Measurements from ENCODE around the gene ATG2A. TPM values are rescaled to one million over a fixed set of nuclear protein-coding genes. Genes with fewer than 3 reads are reported as not detected.

ATG2A gene
- total and polyA plus RNA-seq, 10 donors: 14.3 to 57.3 (median 34.0) TPM

GRCh38 chr11:64885367-64886286 lies 31.4 kb downstream of the ATG2A start:
- intact Hi-C loops (cut with DNase I; ENCODE audit: low total_unique reads): no loop called here
- no peaks in the 10 kb centered on the region for H3K36me3 ChIP-seq
- peaks cover 19 to 81% (median 37%) of the 10 kb centered on the region in 6 donors for H3K4me1 ChIP-seq
- TF ChIP-seq, protein P1, sequence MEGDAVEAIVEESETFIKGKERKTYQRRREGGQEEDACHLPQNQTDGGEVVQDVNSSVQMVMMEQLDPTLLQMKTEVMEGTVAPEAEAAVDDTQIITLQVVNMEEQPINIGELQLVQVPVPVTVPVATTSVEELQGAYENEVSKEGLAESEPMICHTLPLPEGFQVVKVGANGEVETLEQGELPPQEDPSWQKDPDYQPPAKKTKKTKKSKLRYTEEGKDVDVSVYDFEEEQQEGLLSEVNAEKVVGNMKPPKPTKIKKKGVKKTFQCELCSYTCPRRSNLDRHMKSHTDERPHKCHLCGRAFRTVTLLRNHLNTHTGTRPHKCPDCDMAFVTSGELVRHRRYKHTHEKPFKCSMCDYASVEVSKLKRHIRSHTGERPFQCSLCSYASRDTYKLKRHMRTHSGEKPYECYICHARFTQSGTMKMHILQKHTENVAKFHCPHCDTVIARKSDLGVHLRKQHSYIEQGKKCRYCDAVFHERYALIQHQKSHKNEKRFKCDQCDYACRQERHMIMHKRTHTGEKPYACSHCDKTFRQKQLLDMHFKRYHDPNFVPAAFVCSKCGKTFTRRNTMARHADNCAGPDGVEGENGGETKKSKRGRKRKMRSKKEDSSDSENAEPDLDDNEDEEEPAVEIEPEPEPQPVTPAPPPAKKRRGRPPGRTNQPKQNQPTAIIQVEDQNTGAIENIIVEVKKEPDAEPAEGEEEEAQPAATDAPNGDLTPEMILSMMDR (IDR thresholded peaks at IDR 0.05 in 8 of 11, conservative IDR thresholded peaks at IDR 0.05 in 3 of 11): no peak
- peak in 1 of 3 donors; percentile 23 for TF ChIP-seq POLR2AphosphoS5 (IDR thresholded peaks at IDR 0.05)
- no peak for TF ChIP-seq POLR2A (IDR thresholded peaks at IDR 0.05)
- H3K9me3 ChIP-seq: no peaks in the 10 kb centered on the region
- no peaks in the 10 kb centered on the region for H3K27me3 ChIP-seq (replicated peaks in 1 of 7)
- DNase-seq: peak; percentile 73
- peak overlapping the region; percentile 36 to 98 (median 79) for H3K27ac ChIP-seq
- 62 to 77% (median 69%) methylated on average over 15 of the region's 15 CpGs for WGBS, 5 donors
- H3K4me3 ChIP-seq: peak overlapping the region in 1 of 8 donors; percentile 48

GRCh38 chr11:64884019-64884418 lies 33.0 kb downstream of the ATG2A start:
- DNase-seq: peak; percentile 69
- intact Hi-C loops (cut with DNase I; ENCODE audit: low total_unique reads): no loop called here
- H3K4me1 ChIP-seq: peaks cover 33 to 92% (median 53%) of the 10 kb centered on the region in 6 donors
- H3K4me3 ChIP-seq: no peak overlapping the region
- H3K27ac ChIP-seq: peak overlapping the region in 2 of 8 donors; percentile 17 to 98
- no peak for TF ChIP-seq POLR2A (IDR thresholded peaks at IDR 0.05)
- TF ChIP-seq POLR2AphosphoS5 (IDR thresholded peaks at IDR 0.05): no peak
- TF ChIP-seq, protein P1 (IDR thresholded peaks at IDR 0.05 in 8 of 11, conservative IDR thresholded peaks at IDR 0.05 in 3 of 11): no peak
- no peaks in the 10 kb centered on the region for H3K27me3 ChIP-seq (replicated peaks in 1 of 7)
- no peaks in the 10 kb centered on the region for H3K9me3 ChIP-seq
- H3K36me3 ChIP-seq: no peaks in the 10 kb centered on the region
- WGBS, 5 donors: 89 to 99% (median 95%) methylated on average over 6 to 8 of the region's 8 CpGs

DNA sequence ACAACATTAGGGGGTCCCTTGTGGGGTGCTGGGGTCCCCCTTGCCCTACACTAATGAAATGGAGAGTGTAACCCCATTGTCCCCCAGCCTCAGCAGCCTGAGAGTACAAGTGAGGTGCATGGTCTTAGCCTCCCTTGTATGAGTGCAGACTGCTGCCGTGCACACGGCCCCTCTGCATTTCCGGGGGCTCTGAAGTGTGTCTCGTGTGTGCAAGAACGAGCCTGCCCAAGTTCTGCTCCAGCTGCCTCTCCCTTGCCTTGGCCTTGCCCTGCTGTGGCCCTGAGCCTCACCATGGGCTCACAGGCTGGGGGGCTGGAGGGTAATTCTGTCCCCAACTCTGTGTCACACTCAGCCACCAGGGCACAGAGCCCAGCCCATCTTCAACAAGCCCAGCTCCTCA lies 33.4 kb downstream of the ATG2A start:
- peaks cover 33 to 90% (median 52%) of the 10 kb centered on the region in 6 donors for H3K4me1 ChIP-seq
- DNase-seq: peak; percentile 71
- TF ChIP-seq POLR2AphosphoS5 (IDR thresholded peaks at IDR 0.05) (no peak), POLR2A (IDR thresholded peaks at IDR 0.05) (no peak)
- TF ChIP-seq, protein P1 (IDR thresholded peaks at IDR 0.05 in 8 of 11, conservative IDR thresholded peaks at IDR 0.05 in 3 of 11): no peak
- no peak overlapping the region for H3K4me3 ChIP-seq
- WGBS, 5 donors: 80 to 83% (median 81%) methylated on average over 5 of the region's 5 CpGs; no CpG with 5 or more reads in 2 of the 5 donors
- H3K36me3 ChIP-seq: no peaks in the 10 kb centered on the region
- peak overlapping the region in 2 of 8 donors; percentile 36 to 98 for H3K27ac ChIP-seq
- no peaks in the 10 kb centered on the region for H3K27me3 ChIP-seq (replicated peaks in 1 of 7)
- H3K9me3 ChIP-seq: no peaks in the 10 kb centered on the region
- intact Hi-C loops (cut with DNase I; ENCODE audit: low total_unique reads): no loop called here

DNA sequence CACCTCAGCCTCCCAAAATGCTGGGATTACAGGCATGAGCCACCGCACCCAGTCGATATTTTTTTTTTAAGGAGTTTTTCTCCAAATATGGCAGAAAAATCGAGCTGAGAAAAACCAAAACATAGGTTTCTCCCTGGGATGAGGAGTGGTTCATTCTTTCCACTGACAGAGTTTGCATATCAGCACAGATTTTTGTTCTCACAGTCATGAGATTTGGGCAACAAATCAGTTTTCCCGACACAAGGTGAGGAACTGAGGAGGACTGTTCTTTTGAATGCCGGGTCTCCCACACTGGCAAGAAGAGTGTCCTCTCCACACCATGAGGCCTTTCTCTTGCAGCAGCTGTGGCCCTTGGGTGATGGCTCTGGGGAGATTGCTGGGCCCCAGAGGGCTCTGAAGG lies 34.8 kb downstream of the ATG2A start:
- Histone ChIP-seq H3K9me3 (no peaks in the 10 kb centered on the region), H3K27ac (peak overlapping the region in 4 of 8 donors; percentile 10 to 98 (median 96)), H3K4me3 (no peak overlapping the region), H3K27me3 (replicated peaks in 1 of 7) (no peaks in the 10 kb centered on the region), H3K36me3 (no peaks in the 10 kb centered on the region), H3K4me1 (peaks cover 23 to 85% (median 44%) of the 10 kb centered on the region in 6 donors)
- WGBS, 5 donors: 87 to 90% (median 88%) methylated on average over 4 to 5 of the region's 5 CpGs
- TF ChIP-seq POLR2AphosphoS5 (IDR thresholded peaks at IDR 0.05) (no peak), POLR2A (IDR thresholded peaks at IDR 0.05) (no peak)
- TF ChIP-seq, protein P1 (IDR thresholded peaks at IDR 0.05 in 8 of 11, conservative IDR thresholded peaks at IDR 0.05 in 3 of 11): no peak
- DNase-seq: no peak
- intact Hi-C loops (cut with DNase I; ENCODE audit: low total_unique reads): no loop called here
